HepG2 (cell line): Measurements from ENCODE around the gene SIRPB2. TPM values are rescaled to one million over a fixed set of nuclear protein-coding genes. Genes with fewer than 3 reads are reported as not detected.

ENCODE experiments used
- ATAC-seq: fragments of 200-7000 bp; cut with Tn5 transposase; 3 replicates; pipeline ENCODE4 v1.9.1; 2020; ENCODE audit warnings: mild to moderate bottlenecking, moderate library complexity
- BruUV-seq: library from RNA; stranded (reverse); fragments of 400-500 nt; replicated peaks from 2 replicates; lab custom pipeline; 2021; lab: Mats Ljungman, UMichigan
- CTCF ChIA-PET: fragments of 300-600 bp; formaldehyde crosslinking; extraction: SDS; loops from one replicate; lab custom pipeline; 2021; ENCODE audit warnings: low total read pairs, inconsistent platforms, low intra/inter-chr PET ratio; lab: Yijun Ruan, JAX
- POLR2A ChIA-PET: fragments of 350-600 bp; sonication (Branson Sonifier 250); formaldehyde crosslinking; loops from one replicate; lab custom pipeline; 2020; ENCODE audit warnings: antibody characterized with exemption, inconsistent platforms; lab: Yijun Ruan, JAX
- DNase-seq: peaks from one replicate; pipeline ENCODE4 v3.0.0-alpha.2; 2015; ENCODE audit warnings: low spot score
- FAIRE-seq: peaks from 3 replicates; lab custom pipeline; 2011; peaks lifted over from hg19 to GRCh38; lab: Jason Lieb, UNC
- H2AFZ ChIP-seq: one replicate; pipeline ENCODE4 v1.6.1; 2011; ENCODE audit warnings: low read length, inconsistent platforms
- H3K27ac ChIP-seq: fragments of 300-600 bp; 3 replicates; pipeline ENCODE4 v1.8.0; 2011; ENCODE audit warnings: mixed run types, mild to moderate bottlenecking, mixed read lengths, low read length, inconsistent platforms; ENCODE audit not compliant: insufficient read depth; ENCODE audit errors: extremely low read length
- H3K27me3 ChIP-seq, 2 experiments: fragments of 200-600 bp in 1 of 2; 2 replicates in 1 of 2; 3 replicates in 1 of 2; pipeline versions ENCODE4 v1.6.0 to v1.8.0; 2011; ENCODE audit warnings: low read length in 2 of 2, mild to moderate bottlenecking in 2 of 2, moderate library complexity in 2 of 2, inconsistent platforms in 1 of 2; ENCODE audit not compliant: insufficient read depth in 2 of 2, control insufficient read depth in 1 of 2
- H3K36me3 ChIP-seq, 2 experiments: fragments of 200-600 bp in 1 of 2; replicated peaks in 1 of 2; 2 replicates in 1 of 2; 3 replicates in 1 of 2; pipeline versions ENCODE4 v1.5.1 to v1.8.0; 2011; ENCODE audit warnings: low read length in 2 of 2, inconsistent platforms in 1 of 2; ENCODE audit not compliant: insufficient read depth in 2 of 2, control insufficient read depth in 1 of 2
- H3K4me1 ChIP-seq: 2 replicates; pipeline ENCODE4 v1.5.1; 2012; ENCODE audit warnings: low read length, inconsistent platforms; ENCODE audit not compliant: insufficient read depth
- H3K4me2 ChIP-seq: 2 replicates; pipeline ENCODE4 v1.6.0; 2011; ENCODE audit warnings: low read depth, low read length, inconsistent platforms
- H3K4me3 ChIP-seq, 3 experiments: fragments of 200-600 bp in 1 of 3; sonication (generic), shearing (Covaris generic) in 1 of 3; replicated peaks in 1 of 3; 2 replicates each; pipeline ENCODE4 v1.5.1; 2011 to 2016; ENCODE audit warnings: low read length in 3 of 3, inconsistent platforms in 2 of 3, low read depth in 2 of 3, mild to moderate bottlenecking in 2 of 3, control low read depth in 1 of 3, mixed read lengths in 1 of 3; ENCODE audit not compliant: insufficient read depth in 1 of 3
- H3K79me2 ChIP-seq: one replicate; pipeline ENCODE4 v1.6.1; 2011; ENCODE audit warnings: low read length, inconsistent platforms; ENCODE audit not compliant: insufficient read depth
- H3K9ac ChIP-seq: 2 replicates; pipeline ENCODE4 v1.6.0; 2011; ENCODE audit warnings: mild to moderate bottlenecking, low read depth, low read length, inconsistent platforms; ENCODE audit not compliant: insufficient read depth
- H3K9me3 ChIP-seq: 2 replicates; pipeline ENCODE4 v1.5.1; 2012; ENCODE audit warnings: mild to moderate bottlenecking, low read length
- H4K20me1 ChIP-seq: 2 replicates; pipeline ENCODE4 v1.6.0; 2011; ENCODE audit warnings: inconsistent platforms, mild to moderate bottlenecking, low read length, moderate library complexity; ENCODE audit not compliant: insufficient read depth
- CEBPB ChIP-seq: IDR thresholded peaks from 2 replicates; pipeline ENCODE4 v1.6.1; 2011; ENCODE audit warnings: low read depth, low read length, improper control_type of control experiment, borderline replicate concordance
- ZNF609 ChIP-seq: sonication (generic); formaldehyde crosslinking; IDR thresholded peaks from 2 replicates; pipeline ENCODE4 v1.4.0; 2020; ENCODE audit warnings: mild to moderate bottlenecking, missing genetic modification reagents, borderline replicate concordance
- whole genome bisulfite sequencing: methylation state at CpG from one replicate; pipeline ENCODE4 v1.1.6; 2017; ENCODE audit warnings: low lambda C conversion rate; 5-methylcytosine and 5-hydroxymethylcytosine counted together
- in situ Hi-C: cut with HindIII; loops from 2 replicates; pipeline ENCODE4 v1.10.0; 2017; ENCODE audit warnings: low pct_unique_long_range_greater_than_20kb; ENCODE audit not compliant: extremely low pct_ligation_motif_present
- intact Hi-C: fragments of 100-400 bp; cut with micrococcal nuclease; formaldehyde crosslinking; loops from one replicate; pipeline ENCODE4 v1.10.0; 2022; ENCODE audit not compliant: unreplicated experiment
- polyA plus RNA-seq, 8 experiments: library from polyadenylated mRNA; depleted of rRNA in 3 of 8; stranded (reverse) in 7 of 8; unstranded in 1 of 8; fragments of >200 nt; fragmentation: Illumina TruSeq in 4 of 8; extraction: Trizol in 4 of 8; gene quantifications; 2 replicates each; pipeline versions ENCODE4 v1.2.1 to v1.2.3, GENCODE V29; 2011 to 2016; ENCODE audit warnings: low read depth in 4 of 8, missing spikeins in 1 of 8, mixed read lengths in 1 of 8; ENCODE audit not compliant: insufficient read depth in 1 of 8
- total RNA-seq, 5 experiments: library from RNA; depleted of rRNA; stranded (reverse); fragments of >200 nt; fragmentation: Illumina TruSeq; extraction: Trizol; gene quantifications; 2 replicates each; pipeline ENCODE4 v1.2.3, GENCODE V29; 2016; ENCODE audit warnings: low read depth in 1 of 5

The SIRPB2 gene
- total and polyA plus RNA-seq, 2 of the 13 experiments (the other 11 are each of a cell fraction or from before 2014, with no cell fraction given) = not detected

GRCh38 chr20:1489764-1490436 lies 1.3 kb downstream of the SIRPB2 start:
- H3K9ac ChIP-seq = no peak overlapping the region
- no peaks in the 10 kb centered on the region for H4K20me1 ChIP-seq
- intact Hi-C loops = no loop called here
- WGBS = 6% methylated on average over 6 of the region's 6 CpGs
- POLR2A ChIA-PET = no interaction called here
- DNase-seq (no peak), FAIRE-seq (no peak), ATAC-seq (no peak)
- CTCF ChIA-PET = no interaction called here
- H3K79me2 ChIP-seq = no peaks in the 10 kb centered on the region
- H3K27me3 ChIP-seq = peaks cover 2 to 26% of the 10 kb centered on the region in 2 experiments; a peak in 4 of 5 replicates
- H3K9me3 ChIP-seq = no peaks in the 10 kb centered on the region
- in situ Hi-C loops = no loop called here
- H2AFZ ChIP-seq = no peak overlapping the region
- H3K4me3 ChIP-seq = no peak overlapping the region
- BruUV-seq = no TSS peak
- H3K27ac ChIP-seq = no peak overlapping the region
- peak; percentile 58; the same call in 1 of the 2 replicates for TF ChIP-seq CEBPB
- TF ChIP-seq ZNF609 = no peak
- no peaks in the 10 kb centered on the region for H3K4me1 ChIP-seq
- H3K4me2 ChIP-seq = no peak overlapping the region
- no peaks in the 10 kb centered on the region for H3K36me3 ChIP-seq
